HUES6 (cell line): Measurements from ENCODE around the gene SYT12.

Source experiments
- H3K27ac ChIP-seq: 2 replicates; pipeline ENCODE4 v1.7.0; 2013; ENCODE audit warnings: low read depth, mild to moderate bottlenecking, low read length, inconsistent platforms
- H3K27me3 ChIP-seq: 2 replicates; pipeline ENCODE4 v1.6.1; 2013; ENCODE audit warnings: low read length; ENCODE audit not compliant: control insufficient read depth, insufficient read depth
- H3K36me3 ChIP-seq: 2 replicates; pipeline ENCODE4 v1.6.1; 2013; ENCODE audit warnings: low read length; ENCODE audit not compliant: control insufficient read depth, insufficient read depth
- H3K4me1 ChIP-seq: 2 replicates; pipeline ENCODE4 v1.6.1; 2013; ENCODE audit warnings: low read length; ENCODE audit not compliant: control insufficient read depth, insufficient read depth
- H3K4me3 ChIP-seq: 2 replicates; pipeline ENCODE4 v1.5.1; 2013; ENCODE audit warnings: low read depth, low read length
- H3K9ac ChIP-seq: one replicate; pipeline ENCODE4 v1.6.1; 2013; ENCODE audit warnings: mild to moderate bottlenecking, low read length
- H3K9me3 ChIP-seq: 2 replicates; pipeline ENCODE4 v1.6.1; 2013; ENCODE audit warnings: low read depth, low read length; ENCODE audit not compliant: control insufficient read depth, insufficient read depth

The SYT12 gene

GRCh38 chr11:67057205-67057672 lies 34.3 kb downstream of the SYT12 start:
- peaks cover 9% of the 10 kb centered on the region for H3K27me3 ChIP-seq
- H3K4me3 ChIP-seq = peak overlapping the region; percentile 82
- peaks cover 29% of the 10 kb centered on the region for H3K4me1 ChIP-seq
- H3K36me3 ChIP-seq = no peaks in the 10 kb centered on the region
- H3K9ac ChIP-seq = peak overlapping the region; percentile 70
- no peaks in the 10 kb centered on the region for H3K9me3 ChIP-seq
- H3K27ac ChIP-seq = no peak overlapping the region

- no peak overlapping the region for H3K27ac ChIP-seq
- peaks cover 9% of the 10 kb centered on the region for H3K27me3 ChIP-seq
- H3K36me3 ChIP-seq = no peaks in the 10 kb centered on the region
- peaks cover 29% of the 10 kb centered on the region for H3K4me1 ChIP-seq
- H3K9ac ChIP-seq = no peak overlapping the region
- H3K9me3 ChIP-seq = no peaks in the 10 kb centered on the region
- H3K4me3 ChIP-seq = no peak overlapping the region
Observed at GRCh38 chr11:67058506-67058905, 35.6 kb downstream of the SYT12 start.

- Histone ChIP-seq H3K36me3 (no peaks in the 10 kb centered on the region), H3K9ac (no peak overlapping the region), H3K4me1 (peaks cover 23% of the 10 kb centered on the region), H3K27ac (no peak overlapping the region), H3K9me3 (no peaks in the 10 kb centered on the region), H3K27me3 (peaks cover 9% of the 10 kb centered on the region), H3K4me3 (no peak overlapping the region)
Observed at GRCh38 chr11:67059671-67060070, 36.7 kb downstream of the SYT12 start.

GRCh38 chr11:67060111-67060522 lies 37.2 kb downstream of the SYT12 start:
- Histone ChIP-seq H3K36me3 (no peaks in the 10 kb centered on the region), H3K4me1 (peaks cover 23% of the 10 kb centered on the region), H3K9ac (no peak overlapping the region), H3K4me3 (no peak overlapping the region), H3K9me3 (no peaks in the 10 kb centered on the region), H3K27ac (no peak overlapping the region), H3K27me3 (peaks cover 9% of the 10 kb centered on the region)

- H3K9ac ChIP-seq = no peak overlapping the region
- no peak overlapping the region for H3K27ac ChIP-seq
Observed at GRCh38 chr11:67062526-67063373, 39.8 kb downstream of the SYT12 start.

GRCh38 chr11:67066333-67066709 lies 43.4 kb downstream of the SYT12 start:
- Histone ChIP-seq H3K27ac (no peak overlapping the region), H3K27me3 (no peaks in the 10 kb centered on the region), H3K9ac (no peak overlapping the region), H3K36me3 (no peaks in the 10 kb centered on the region), H3K9me3 (no peaks in the 10 kb centered on the region), H3K4me1 (no peaks in the 10 kb centered on the region), H3K4me3 (no peak overlapping the region)

More at GRCh38 chr11:67062526-67063373, 39.8 kb downstream of the SYT12 start:
- H3K36me3 ChIP-seq = no peaks in the 10 kb centered on the region
- no peaks in the 10 kb centered on the region for H3K27me3 ChIP-seq
- H3K4me3 ChIP-seq = no peak overlapping the region
- H3K4me1 ChIP-seq = no peaks in the 10 kb centered on the region
- H3K9me3 ChIP-seq = no peaks in the 10 kb centered on the region

- Histone ChIP-seq H3K9me3 (no peaks in the 10 kb centered on the region), H3K27me3 (no peaks in the 10 kb centered on the region), H3K4me1 (no peaks in the 10 kb centered on the region), H3K9ac (no peak overlapping the region), H3K36me3 (no peaks in the 10 kb centered on the region), H3K27ac (no peak overlapping the region), H3K4me3 (peak overlapping the region; percentile 53)
Observed at GRCh38 chr11:67071420-67072284, 48.7 kb downstream of the SYT12 start.

- no peak overlapping the region for H3K27ac ChIP-seq
- H3K4me1 ChIP-seq = peaks cover under 1% of the 10 kb centered on the region; the same call in 1 of the 2 replicates
- no peaks in the 10 kb centered on the region for H3K27me3 ChIP-seq
- H3K9ac ChIP-seq = no peak overlapping the region
- no peaks in the 10 kb centered on the region for H3K9me3 ChIP-seq
- H3K36me3 ChIP-seq = no peaks in the 10 kb centered on the region
- no peak overlapping the region for H3K4me3 ChIP-seq
Observed at GRCh38 chr11:67072295-67072694, 49.4 kb downstream of the SYT12 start.

GRCh38 chr11:67073908-67074307 lies 51.0 kb downstream of the SYT12 start:
- Histone ChIP-seq H3K27me3 (no peaks in the 10 kb centered on the region), H3K9me3 (no peaks in the 10 kb centered on the region), H3K9ac (no peak overlapping the region), H3K4me3 (no peak overlapping the region), H3K4me1 (peaks cover 10% of the 10 kb centered on the region), H3K36me3 (no peaks in the 10 kb centered on the region), H3K27ac (no peak overlapping the region)

- Histone ChIP-seq H3K9ac (no peak overlapping the region), H3K27ac (no peak overlapping the region), H3K9me3 (no peaks in the 10 kb centered on the region), H3K27me3 (no peaks in the 10 kb centered on the region), H3K4me1 (peaks cover 10% of the 10 kb centered on the region), H3K4me3 (no peak overlapping the region), H3K36me3 (no peaks in the 10 kb centered on the region)
Observed at GRCh38 chr11:67076202-67076601, 53.3 kb downstream of the SYT12 start.
